Endothelial cell of umbilical vein (primary cell): ENCODE results near the gene FBXO3. TPM values are rescaled to one million over a fixed set of nuclear protein-coding genes. Genes with fewer than 3 reads are reported as not detected.

ENCODE experiments used
- BruUV-seq: library from RNA; stranded (reverse); fragments of 400-500 nt; replicated peaks from 2 replicates; lab custom pipeline; 2021; lab: Mats Ljungman, UMichigan
- CTCF ChIA-PET: fragments of 300-600, 350-600 bp; sonication (Branson Sonifier 250); formaldehyde crosslinking; loops from one replicate; lab custom pipeline; 2021; ENCODE audit warnings: antibody characterized with exemption, inconsistent platforms; lab: Charles Lee
- POLR2A ChIA-PET: fragments of 300-600, 350-600 bp; sonication (Branson Sonifier 250); formaldehyde crosslinking; loops from one replicate; lab custom pipeline; 2021; ENCODE audit warnings: antibody characterized with exemption, inconsistent platforms; lab: Charles Lee
- DNase-seq: peaks from one replicate; pipeline ENCODE4 v3.0.0-alpha.2; 2011; ENCODE audit warnings: low read depth, low spot score
- FAIRE-seq: peaks from 2 replicates; lab custom pipeline; 2011; peaks lifted over from hg19 to GRCh38; lab: Jason Lieb, UNC
- H2AFZ ChIP-seq: 2 replicates; pipeline ENCODE4 v1.6.0; 2012; ENCODE audit warnings: low read depth, low read length, control low read depth, inconsistent platforms
- H3K27ac ChIP-seq: 2 replicates; pipeline ENCODE4 v1.5.1; 2011; ENCODE audit warnings: low read depth, mild to moderate bottlenecking, control low read depth, low read length, moderate library complexity; ENCODE audit not compliant: insufficient read depth
- H3K27me3 ChIP-seq, 2 experiments: 2 replicates each; pipeline versions ENCODE4 v1.6.0 to v1.6.1; 2011; ENCODE audit warnings: low read length in 2 of 2, mixed read lengths in 1 of 2; ENCODE audit not compliant: control insufficient read depth in 2 of 2, insufficient read depth in 2 of 2
- H3K36me3 ChIP-seq, 2 experiments: 2 replicates in 1 of 2; 3 replicates in 1 of 2; pipeline ENCODE4 v1.5.1; 2011; ENCODE audit warnings: low read length in 2 of 2, mild to moderate bottlenecking in 1 of 2, moderate library complexity in 1 of 2; ENCODE audit not compliant: control insufficient read depth in 2 of 2, insufficient read depth in 2 of 2; ENCODE audit errors: extremely low read depth in 1 of 2
- H3K4me1 ChIP-seq: 3 replicates; pipeline ENCODE4 v1.5.1; 2011; ENCODE audit warnings: mild to moderate bottlenecking, low read length; ENCODE audit not compliant: control insufficient read depth, insufficient read depth; ENCODE audit errors: extremely low read depth
- H3K4me2 ChIP-seq: 2 replicates; pipeline ENCODE4 v1.6.1; 2011; ENCODE audit warnings: low read length, control low read depth, mixed read lengths; ENCODE audit not compliant: insufficient read depth
- H3K4me3 ChIP-seq, 3 experiments: fragments of 200-600 bp in 1 of 3; sonication (generic), shearing (Covaris generic) in 1 of 3; replicated peaks in 1 of 3; 2 replicates each; pipeline ENCODE4 v1.5.1; 2011 to 2016; ENCODE audit warnings: control low read depth in 3 of 3, low read length in 3 of 3, mild to moderate bottlenecking in 2 of 3, inconsistent platforms in 1 of 3, low read depth in 1 of 3, moderate library complexity in 1 of 3; ENCODE audit not compliant: insufficient read depth in 1 of 3
- H3K79me2 ChIP-seq: 2 replicates; pipeline ENCODE4 v1.6.0; 2012; ENCODE audit warnings: low read length, inconsistent platforms; ENCODE audit not compliant: control insufficient read depth, insufficient read depth
- H3K9ac ChIP-seq: replicated peaks from 2 replicates; pipeline ENCODE3; 2011; ENCODE audit warnings: low read length, control low read depth; ENCODE audit not compliant: insufficient read depth; ENCODE audit errors: extremely low read depth
- H3K9me1 ChIP-seq: replicated peaks from 3 replicates; pipeline ENCODE4 v1.6.0; 2011; ENCODE audit warnings: mild to moderate bottlenecking, low read length; ENCODE audit not compliant: control insufficient read depth, insufficient read depth; ENCODE audit errors: extremely low read depth
- H3K9me3 ChIP-seq: replicated peaks from 2 replicates; pipeline ENCODE4 v1.5.1; 2012; ENCODE audit warnings: low read length, inconsistent platforms; ENCODE audit not compliant: control insufficient read depth, insufficient read depth
- H4K20me1 ChIP-seq: replicated peaks from 2 replicates; pipeline ENCODE3; 2011; ENCODE audit warnings: mild to moderate bottlenecking, low read length; ENCODE audit not compliant: control insufficient read depth, insufficient read depth; ENCODE audit errors: extremely low read depth
- CTCF ChIP-seq, 2 donors: IDR thresholded peaks; 1 replicate in 1 of 2; 2 replicates in 1 of 2; pipeline ENCODE4 v1.5.1; 2011; ENCODE audit warnings: low read length in 2 of 2, mild to moderate bottlenecking in 2 of 2, moderate library complexity in 2 of 2, control low read depth in 1 of 2, inconsistent platforms in 1 of 2, low read depth in 1 of 2; ENCODE audit not compliant: insufficient read depth in 1 of 2; ENCODE audit errors: extremely low read depth in 1 of 2
- EZH2 ChIP-seq: IDR thresholded peaks from 2 replicates; pipeline ENCODE4 v1.6.1; 2012; ENCODE audit warnings: borderline replicate concordance, low read depth, mild to moderate bottlenecking, moderate library complexity, low read length, inconsistent platforms; ENCODE audit not compliant: severe bottlenecking
- FOS ChIP-seq: IDR thresholded peaks from 2 replicates; pipeline ENCODE4 v1.6.1; 2011; ENCODE audit warnings: mild to moderate bottlenecking, low read length, moderate library complexity, borderline replicate concordance; ENCODE audit not compliant: insufficient read depth
- GATA2 ChIP-seq: IDR thresholded peaks from 2 replicates; pipeline ENCODE4 v1.7.0; 2011; ENCODE audit warnings: low read depth, mild to moderate bottlenecking, moderate library complexity, mixed read lengths, low read length; ENCODE audit not compliant: insufficient read length, insufficient read depth
- JUN ChIP-seq: IDR thresholded peaks from 2 replicates; pipeline ENCODE4 v1.6.1; 2011; ENCODE audit warnings: borderline replicate concordance, low read depth; ENCODE audit not compliant: insufficient read length, insufficient read depth
- MYC ChIP-seq: IDR thresholded peaks from one replicate; pipeline ENCODE4 v1.6.1; 2011; ENCODE audit warnings: mild to moderate bottlenecking, low read depth, low read length
- POLR2A ChIP-seq: IDR thresholded peaks from 2 replicates; pipeline ENCODE4 v1.6.1; 2012; ENCODE audit warnings: low read depth, mild to moderate bottlenecking, control low read depth, low read length
- POLR2AphosphoS5 ChIP-seq: IDR thresholded peaks from 2 replicates; pipeline ENCODE4 v1.6.1; 2012; ENCODE audit warnings: low read depth, mild to moderate bottlenecking, control low read depth, low read length, moderate library complexity; ENCODE audit not compliant: insufficient read depth
- dilution Hi-C: fragments of 300-500 bp; cut with MboI; formaldehyde crosslinking; loops from one replicate; pipeline ENCODE4 v1.15.0; 2019; ENCODE audit warnings: low sequenced_read_pairs; ENCODE audit not compliant: extremely low pct_ligation_motif_present
- intact Hi-C: fragments of 100-400 bp; cut with micrococcal nuclease; formaldehyde crosslinking; loops from one replicate; pipeline ENCODE4 v1.10.0; 2022
- polyA plus RNA-seq, 4 experiments: library from polyadenylated mRNA; depleted of rRNA in 3 of 4; stranded (reverse) in 3 of 4; unstranded in 1 of 4; fragments of >200 nt; gene quantifications; 2 replicates each; pipeline versions ENCODE4 v1.2.1 to v1.2.3, GENCODE V29; 2011 to 2012; ENCODE audit warnings: missing spikeins in 1 of 4
- total RNA-seq: library from RNA; stranded (reverse); gene quantifications from 2 replicates; pipeline ENCODE4 v1.2.3, GENCODE V29; 2021
- TF ChIP-seq, protein P1 (sequence below): IDR thresholded peaks from 2 replicates; pipeline ENCODE4 v1.6.1; 2011; ENCODE audit not compliant: insufficient read depth, insufficient read length

Gene FBXO3
- total and polyA plus RNA-seq, 2 donors (not counting 3 experiments of a cell fraction or from before 2014, with no cell fraction given), result 18.0 to 23.1 TPM

GRCh38 chr11:33692541-33692940 is 81.8 kb downstream of the FBXO3 start:
- no peak for DNase-seq
- TF ChIP-seq MYC (no peak), FOS (no peak), JUN (no peak), CTCF (IDR thresholded peaks at IDR 0.05; ENCODE audit: extremely low read depth in 1 of 2, insufficient read depth in 1 of 2, low read depth in 1 of 2, low read length in 2 of 2) (no peak), GATA2 (no peak), POLR2A (no peak), POLR2AphosphoS5 (no peak), EZH2 (no peak)
- TF ChIP-seq, protein P1, sequence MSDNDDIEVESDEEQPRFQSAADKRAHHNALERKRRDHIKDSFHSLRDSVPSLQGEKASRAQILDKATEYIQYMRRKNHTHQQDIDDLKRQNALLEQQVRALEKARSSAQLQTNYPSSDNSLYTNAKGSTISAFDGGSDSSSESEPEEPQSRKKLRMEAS, result no peak
- Histone ChIP-seq H3K79me2 (no peaks in the 10 kb centered on the region), H3K27ac (peak overlapping the region; percentile 91), H3K4me2 (peak overlapping the region; percentile 44), H3K9me1 (no peaks in the 10 kb centered on the region), H3K9ac (peak overlapping the region; percentile 93), H3K4me3 (no peak overlapping the region), H3K27me3 (no peaks in the 10 kb centered on the region), H3K9me3 (no peaks in the 10 kb centered on the region), H3K4me1 (peaks cover 69% of the 10 kb centered on the region), H3K36me3 (no peaks in the 10 kb centered on the region), H4K20me1 (no peaks in the 10 kb centered on the region), H2AFZ (no peak overlapping the region)
- intact Hi-C loops, result loop anchor here (1.0 kb wide), 1 partner anchor 9 kb away; no protein-coding TSS in a partner anchor
- POLR2A ChIA-PET, result interaction anchor here (0.8 to 4.5 kb wide), 4 partner anchors 9 to 50 kb away, joined by 3 to 73 read pairs (median 3); partner anchors contain the start of genes C11orf91 and CD59
- CTCF ChIA-PET, result interaction anchor here (0.6 to 12.5 kb wide), 10 partner anchors 10 to 531 kb away, joined by 3 to 171 read pairs (median 5); partner anchors contain the start of genes C11orf91, CD59 and CSTF3
- dilution Hi-C loops, result no loop called here
- no peak for FAIRE-seq
- TSS peak; percentile 48 for BruUV-seq
